GM23338 (cell line): ENCODE data around the gene ARID1B. TPM values are rescaled to one million over a fixed set of nuclear protein-coding genes. Genes with fewer than 3 reads are reported as not detected.
A peak's percentile ranks its signal among the peaks of the same experiment; 100 is the strongest.

Source experiments
- ATAC-seq: fragments of 200-7000 bp; cut with Tn5 transposase; 3 replicates; pipeline ENCODE4 v1.9.1; 2020
- DNase-seq: peaks from one replicate; pipeline ENCODE4 v3.0.0-alpha.2; 2015; ENCODE audit warnings: low spot score
- H2AFZ ChIP-seq: fragments of 200-600 bp; sonication (generic); 2 replicates; pipeline ENCODE4 v1.8.0; 2016; ENCODE audit warnings: antibody characterized with exemption, mild to moderate bottlenecking, moderate library complexity
- H3F3A ChIP-seq: fragments of 200-600 bp; sonication (generic); replicated peaks from 2 replicates; pipeline ENCODE4 v1.8.0; 2017; ENCODE audit warnings: antibody characterized with exemption, mixed run types, low read depth
- H3K27ac ChIP-seq: fragments of 200-600 bp; sonication (generic); 2 replicates; pipeline ENCODE4 v1.6.1; 2016; ENCODE audit warnings: low read depth
- H3K27me3 ChIP-seq: fragments of 200-600 bp; sonication (generic); 2 replicates; pipeline ENCODE4 v1.8.0; 2016; ENCODE audit warnings: mild to moderate bottlenecking, mixed run types, moderate library complexity; ENCODE audit not compliant: insufficient read depth
- H3K36me3 ChIP-seq: fragments of 200-600 bp; sonication (generic); 2 replicates; pipeline ENCODE4 v1.8.0; 2016; ENCODE audit warnings: mild to moderate bottlenecking; ENCODE audit not compliant: insufficient read depth
- H3K4me1 ChIP-seq: fragments of 200-600 bp; sonication (generic); 2 replicates; pipeline ENCODE4 v1.8.0; 2016; ENCODE audit warnings: mild to moderate bottlenecking, moderate library complexity; ENCODE audit not compliant: insufficient read depth
- H3K4me2 ChIP-seq: fragments of 200-600 bp; sonication (generic); 2 replicates; pipeline ENCODE4 v1.7.1; 2017; ENCODE audit warnings: mixed run types
- H3K4me3 ChIP-seq: fragments of 200-600 bp; sonication (generic); 2 replicates; pipeline ENCODE4 v1.6.1; 2016; ENCODE audit warnings: mixed run types
- H3K79me2 ChIP-seq: fragments of 200-600 bp; sonication (generic); replicated peaks from 2 replicates; pipeline ENCODE4 v1.8.0; 2017; ENCODE audit warnings: mild to moderate bottlenecking; ENCODE audit not compliant: insufficient read depth
- H3K9me2 ChIP-seq: fragments of 200-600 bp; sonication (generic); 2 replicates; pipeline ENCODE4 v1.8.0; 2017; ENCODE audit not compliant: insufficient read depth
- H4K20me1 ChIP-seq: fragments of 200-600 bp; sonication (generic); replicated peaks from 2 replicates; pipeline ENCODE4 v1.8.0; 2017; ENCODE audit warnings: mild to moderate bottlenecking; ENCODE audit not compliant: insufficient read depth
- H3K27ac Mint-ChIP-seq: 2 replicates; pipeline ENCODE4 v1.8.0; 2020; ENCODE audit warnings: inconsistent platforms, mild to moderate bottlenecking, moderate library complexity, mixed read lengths
- H3K27me3 Mint-ChIP-seq: 3 replicates; pipeline ENCODE4 v1.8.0; 2022; ENCODE audit warnings: low read depth, mild to moderate bottlenecking, moderate library complexity, mixed read lengths, inconsistent platforms; ENCODE audit not compliant: insufficient read depth, poor library complexity
- H3K36me3 Mint-ChIP-seq: 3 replicates; pipeline ENCODE4 v1.8.0; 2021; ENCODE audit warnings: low read depth, mild to moderate bottlenecking, inconsistent platforms, moderate library complexity, mixed read lengths
- H3K4me1 Mint-ChIP-seq: 3 replicates; pipeline ENCODE4 v1.8.0; 2020; ENCODE audit warnings: mild to moderate bottlenecking, inconsistent platforms, mixed read lengths
- H3K4me3 Mint-ChIP-seq: 3 replicates; pipeline ENCODE4 v1.8.0; 2021; ENCODE audit warnings: moderate library complexity, mild to moderate bottlenecking, inconsistent platforms, mixed read lengths
- H3K9me3 Mint-ChIP-seq: 3 replicates; pipeline ENCODE4 v1.8.0; 2020; ENCODE audit warnings: moderate library complexity, mild to moderate bottlenecking, inconsistent platforms, mixed read lengths
- CTCF ChIP-seq, 2 experiments: fragments of 200-600 bp in 1 of 2; sonication (generic) in 1 of 2; conservative IDR thresholded peaks; 2 replicates each; pipeline versions ENCODE4 v1.5.1 to v1.6.1; 2016 to 2017; ENCODE audit warnings: antibody characterized with exemption in 2 of 2, low read depth in 2 of 2, mild to moderate bottlenecking in 2 of 2, moderate library complexity in 1 of 2
- EZH2phosphoT487 ChIP-seq: fragments of 200-600 bp; sonication (generic); IDR thresholded peaks from one replicate; pipeline ENCODE4 v1.8.1; 2018; ENCODE audit warnings: antibody characterized with exemption; ENCODE audit not compliant: unreplicated experiment
- NANOG ChIP-seq: IDR thresholded peaks from 2 replicates; pipeline ENCODE4 v1.6.1; 2016; ENCODE audit warnings: antibody characterized with exemption, borderline replicate concordance
- POLR2AphosphoS5 ChIP-seq: IDR thresholded peaks from 2 replicates; pipeline ENCODE4 v1.6.1; 2016; ENCODE audit warnings: antibody characterized with exemption, low read depth
- REST ChIP-seq: IDR thresholded peaks from one replicate; pipeline ENCODE4 v1.6.1; 2018; ENCODE audit warnings: antibody characterized with exemption; ENCODE audit not compliant: unreplicated experiment
- STAT1 ChIP-seq: IDR thresholded peaks from one replicate; pipeline ENCODE4 v1.6.1; 2016; ENCODE audit warnings: antibody characterized with exemption; ENCODE audit not compliant: unreplicated experiment
- ZNF114 ChIP-seq: fragments of 250-450 bp; sonication (Bioruptor Pico); IDR thresholded peaks from 2 replicates; pipeline ENCODE4 v1.5.0; 2020; ENCODE audit warnings: mild to moderate bottlenecking, moderate library complexity
- ZNF331 ChIP-seq: fragments of 250-450 bp; sonication (Bioruptor Pico); IDR thresholded peaks from 2 replicates; pipeline ENCODE4 v1.5.0; 2020; ENCODE audit warnings: low read depth, mild to moderate bottlenecking, moderate library complexity
- ZNF462 ChIP-seq: fragments of 250-450 bp; sonication (Bioruptor Pico); IDR thresholded peaks from 2 replicates; pipeline ENCODE4 v1.5.0; 2020; ENCODE audit warnings: mild to moderate bottlenecking, moderate library complexity
- polyA plus RNA-seq: library from polyadenylated mRNA; unstranded; fragments of >200 nt; fragmentation: Nextera tagmentation; extraction: Ambion mirVana; gene quantifications from 2 replicates; pipeline ENCODE4 v1.2.1, GENCODE V29; 2016
- total RNA-seq: library from RNA; depleted of rRNA; stranded (reverse); fragments of >200 nt; shearing (Covaris generic); gene quantifications from 2 replicates; pipeline ENCODE4 v1.2.3, GENCODE V29; 2014
- TF ChIP-seq, protein P1 (sequence below): IDR thresholded peaks from 2 replicates; pipeline ENCODE4 v1.6.1; 2016; ENCODE audit warnings: antibody characterized with exemption

Gene ARID1B
- total and polyA plus RNA-seq, 2 experiments from 2014 or later = 59.3 to 72.2 TPM

GRCh38 chr6:157170535-157170934 is 393.4 kb downstream of the ARID1B start:
- H3K4me1 Mint-ChIP-seq = peaks cover 39% of the 10 kb centered on the region
- no peaks in the 10 kb centered on the region for H3K9me3 Mint-ChIP-seq
- Histone ChIP-seq H3K4me3 (no peak overlapping the region), H3K27me3 (no peaks in the 10 kb centered on the region), H3K27ac (no peak overlapping the region), H3K9me2 (no peaks in the 10 kb centered on the region), H3K36me3 (no peaks in the 10 kb centered on the region), H3K4me1 (peaks cover 9% of the 10 kb centered on the region), H3K79me2 (no peaks in the 10 kb centered on the region), H3F3A (no peaks in the 10 kb centered on the region), H3K4me2 (no peak overlapping the region), H4K20me1 (no peaks in the 10 kb centered on the region), H2AFZ (no peak overlapping the region)
- H3K36me3 Mint-ChIP-seq = peaks cover 12% of the 10 kb centered on the region; the same call in 2 of the 3 replicates
- peaks cover 3% of the 10 kb centered on the region for H3K27me3 Mint-ChIP-seq
- ATAC-seq (no peak), DNase-seq (no peak)
- TF ChIP-seq ZNF114 (CRISPR knock-in tag) = no peak
- TF ChIP-seq POLR2AphosphoS5 = no peak
- no peak for TF ChIP-seq REST
- no peak for TF ChIP-seq ZNF331 (CRISPR knock-in tag)
- no peak for TF ChIP-seq STAT1
- no peak for TF ChIP-seq CTCF (conservative IDR thresholded peaks at IDR 0.05; ENCODE audit: low read depth in 2 of 2)
- no peak for TF ChIP-seq NANOG
- TF ChIP-seq EZH2phosphoT487 = no peak
- TF ChIP-seq, protein P1, sequence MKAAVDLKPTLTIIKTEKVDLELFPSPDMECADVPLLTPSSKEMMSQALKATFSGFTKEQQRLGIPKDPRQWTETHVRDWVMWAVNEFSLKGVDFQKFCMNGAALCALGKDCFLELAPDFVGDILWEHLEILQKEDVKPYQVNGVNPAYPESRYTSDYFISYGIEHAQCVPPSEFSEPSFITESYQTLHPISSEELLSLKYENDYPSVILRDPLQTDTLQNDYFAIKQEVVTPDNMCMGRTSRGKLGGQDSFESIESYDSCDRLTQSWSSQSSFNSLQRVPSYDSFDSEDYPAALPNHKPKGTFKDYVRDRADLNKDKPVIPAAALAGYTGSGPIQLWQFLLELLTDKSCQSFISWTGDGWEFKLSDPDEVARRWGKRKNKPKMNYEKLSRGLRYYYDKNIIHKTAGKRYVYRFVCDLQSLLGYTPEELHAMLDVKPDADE = no peak
- no peak for TF ChIP-seq ZNF462 (CRISPR knock-in tag)
- H3K4me3 Mint-ChIP-seq = no peak overlapping the region
- peak overlapping the region; percentile 79; the same call in 1 of the 2 replicates for H3K27ac Mint-ChIP-seq
